Measurements from ENCODE around the gene CILP. TPM values are rescaled to one million over a fixed set of nuclear protein-coding genes. Genes with fewer than 3 reads are reported as not detected.

Gene CILP
- total RNA-seq, 2 donors from 2014 or later, result 8.5 to 15.8 TPM

DNA sequence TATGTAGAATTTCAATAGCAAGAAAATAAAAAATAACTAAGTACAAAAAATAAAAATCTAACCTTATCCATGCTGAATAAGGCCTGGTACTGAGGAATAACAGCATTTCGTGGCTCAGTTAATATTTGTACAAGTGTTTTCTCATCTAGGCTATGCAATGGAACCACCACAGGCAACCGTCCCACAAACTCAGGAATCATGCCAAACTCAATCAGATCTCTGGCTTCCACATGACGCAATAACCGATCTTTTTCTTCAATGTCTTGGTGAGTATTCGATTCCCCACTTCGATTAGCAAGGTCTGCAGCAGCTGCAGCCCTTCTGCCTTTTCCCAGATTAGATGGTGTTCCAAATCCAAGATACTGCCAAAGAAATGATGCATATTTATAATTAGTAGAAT is 56.6 kb downstream of the CILP start:
- DNase-seq (ENCODE audit: low spot score) (no peak), ATAC-seq (ENCODE audit: insufficient number of reproducible peaks, low FRiP score, low read depth) (no peak)
- H3K27me3 ChIP-seq (replicated peaks; ENCODE audit: insufficient read depth), result no peaks in the 10 kb centered on the region
- no peak overlapping the region for H3K27ac ChIP-seq
- H3K4me3 ChIP-seq, result no peak overlapping the region
- H3K36me3 ChIP-seq, result peaks cover 52% of the 10 kb centered on the region
- no peaks in the 10 kb centered on the region for H3K4me1 ChIP-seq (ENCODE audit: control insufficient read depth in 1 of 2, low read depth in 2 of 2)
- H3K9me3 ChIP-seq, result no peaks in the 10 kb centered on the region
- TF ChIP-seq, protein P1, sequence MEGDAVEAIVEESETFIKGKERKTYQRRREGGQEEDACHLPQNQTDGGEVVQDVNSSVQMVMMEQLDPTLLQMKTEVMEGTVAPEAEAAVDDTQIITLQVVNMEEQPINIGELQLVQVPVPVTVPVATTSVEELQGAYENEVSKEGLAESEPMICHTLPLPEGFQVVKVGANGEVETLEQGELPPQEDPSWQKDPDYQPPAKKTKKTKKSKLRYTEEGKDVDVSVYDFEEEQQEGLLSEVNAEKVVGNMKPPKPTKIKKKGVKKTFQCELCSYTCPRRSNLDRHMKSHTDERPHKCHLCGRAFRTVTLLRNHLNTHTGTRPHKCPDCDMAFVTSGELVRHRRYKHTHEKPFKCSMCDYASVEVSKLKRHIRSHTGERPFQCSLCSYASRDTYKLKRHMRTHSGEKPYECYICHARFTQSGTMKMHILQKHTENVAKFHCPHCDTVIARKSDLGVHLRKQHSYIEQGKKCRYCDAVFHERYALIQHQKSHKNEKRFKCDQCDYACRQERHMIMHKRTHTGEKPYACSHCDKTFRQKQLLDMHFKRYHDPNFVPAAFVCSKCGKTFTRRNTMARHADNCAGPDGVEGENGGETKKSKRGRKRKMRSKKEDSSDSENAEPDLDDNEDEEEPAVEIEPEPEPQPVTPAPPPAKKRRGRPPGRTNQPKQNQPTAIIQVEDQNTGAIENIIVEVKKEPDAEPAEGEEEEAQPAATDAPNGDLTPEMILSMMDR (IDR thresholded peaks at IDR 0.05), result no peak

DNA sequence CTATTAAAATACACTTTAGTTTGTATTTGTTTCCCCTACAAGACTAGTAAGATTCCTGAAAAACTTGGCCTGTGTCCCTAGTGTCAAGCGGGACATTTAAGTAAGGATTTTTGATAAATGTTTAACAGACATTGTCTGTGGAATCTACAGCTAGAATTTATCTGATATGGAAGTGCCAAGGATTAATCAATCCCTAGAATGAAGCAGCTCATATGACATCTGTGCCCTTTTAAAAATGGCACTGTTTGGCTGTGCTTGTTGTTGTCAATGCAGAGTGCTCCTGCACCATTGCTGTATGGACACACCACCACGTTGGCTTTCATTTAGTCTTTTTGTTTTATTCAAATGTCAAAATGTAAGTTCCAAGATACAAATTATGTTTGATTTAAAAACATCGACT is 63.4 kb downstream of the CILP start:
- no peak for ATAC-seq (ENCODE audit: insufficient number of reproducible peaks, low FRiP score, low read depth)
- TF ChIP-seq, protein P1 (IDR thresholded peaks at IDR 0.05), result no peak
- no peak overlapping the region for H3K4me3 ChIP-seq
- no peaks in the 10 kb centered on the region for H3K9me3 ChIP-seq
- H3K27ac ChIP-seq, result no peak overlapping the region
- H3K36me3 ChIP-seq, result peaks cover 9% of the 10 kb centered on the region
- no peaks in the 10 kb centered on the region for H3K4me1 ChIP-seq (ENCODE audit: control insufficient read depth in 1 of 2, low read depth in 2 of 2)
- no peak for DNase-seq (ENCODE audit: low spot score)
- H3K27me3 ChIP-seq (replicated peaks; ENCODE audit: insufficient read depth), result no peaks in the 10 kb centered on the region

DNA sequence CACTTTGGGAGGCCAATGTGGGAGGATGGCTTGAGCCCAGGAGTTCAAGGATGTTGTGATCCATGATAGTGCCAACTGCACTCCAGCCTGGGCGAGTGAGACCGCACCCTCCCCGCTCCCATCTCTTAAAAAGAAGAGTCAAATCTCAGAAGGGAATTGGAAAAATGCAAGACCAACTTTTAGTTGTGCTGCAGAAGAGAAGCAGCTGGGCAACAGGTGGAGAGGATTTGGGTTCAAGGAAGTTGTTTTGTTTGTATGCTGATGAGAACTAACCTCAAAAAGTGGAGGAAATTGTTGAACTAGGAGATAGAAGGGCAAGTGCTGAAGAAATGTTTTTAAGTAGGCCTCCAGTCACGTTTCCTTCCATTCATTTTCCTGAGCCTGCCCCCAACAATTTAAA is 64.8 kb downstream of the CILP start:
- TF ChIP-seq, protein P1 (IDR thresholded peaks at IDR 0.05), result no peak
- Histone ChIP-seq H3K36me3 (peaks cover 3% of the 10 kb centered on the region), H3K27ac (no peak overlapping the region)

More for the DNA sequence above, 64.8 kb downstream of the CILP start:
- no peaks in the 10 kb centered on the region for H3K9me3 ChIP-seq
- no peak for DNase-seq (ENCODE audit: low spot score)
- ATAC-seq (ENCODE audit: insufficient number of reproducible peaks, low FRiP score, low read depth), result no peak
- no peak overlapping the region for H3K4me3 ChIP-seq
- H3K27me3 ChIP-seq (replicated peaks; ENCODE audit: insufficient read depth), result no peaks in the 10 kb centered on the region
- H3K4me1 ChIP-seq (ENCODE audit: control insufficient read depth in 1 of 2, low read depth in 2 of 2), result no peaks in the 10 kb centered on the region

Other genes starting within 250 kb of the CILP start
- 10 to 100 TPM; 64.7 to 93.1 TPM for gene SPG21, start 221.6 kb downstream of the CILP start, total RNA-seq
- 10 to 100 TPM; 25.9 to 42.4 TPM for gene MTFMT, start 181.8 kb downstream of the CILP start, total RNA-seq
- gene SLC51B, start 166.1 kb downstream of the CILP start, total RNA-seq, result not detected
- gene RASL12, start 143.5 kb downstream of the CILP start, total RNA-seq, result 100 to 1,000 TPM; 211 to 324 TPM
- 1 to 10 TPM in 1 of 2 donors, under 1 TPM in 1; 0.63 to 3.1 TPM for gene KBTBD13, start 134.7 kb downstream of the CILP start, total RNA-seq
- gene UBAP1L, start 96.3 kb downstream of the CILP start, total RNA-seq, result 10 to 100 TPM in 1 of 2 donors, 1 to 10 TPM in 1; 3.7 to 11.0 TPM
- 10 to 100 TPM; 18.5 to 26.7 TPM for gene PDCD7, start 77.7 kb downstream of the CILP start, total RNA-seq
- 10 to 100 TPM; 19.8 to 50.5 TPM for gene CLPX, start 26.1 kb downstream of the CILP start, total RNA-seq
- gene PARP16, start 75.4 kb upstream of the CILP start, total RNA-seq, result 10 to 100 TPM in 1 of 2 donors, 1 to 10 TPM in 1; 7.2 to 15.4 TPM
- gene RNU5A-1, start 84.6 kb upstream of the CILP start, total RNA-seq, result not detected
- not detected for gene RNU5B-1, start 93.2 kb upstream of the CILP start, total RNA-seq
- gene IGDCC3, start 166.5 kb upstream of the CILP start, total RNA-seq, result not detected
- 1 to 10 TPM in 1 of 2 donors, under 1 TPM in 1; 0.95 to 2.8 TPM for gene IGDCC4, start 211.5 kb upstream of the CILP start, total RNA-seq

Measured in thoracic aorta (tissue), 2 donors.